Lung (tissue), 12 donors: ENCODE data around the gene ADD2. TPM values are rescaled to one million over a fixed set of nuclear protein-coding genes. Genes with fewer than 3 reads are reported as not detected.

Experiments used
- ATAC-seq: fragments of 200-7000 bp; cut with Tn5 transposase; one replicate; pipeline ENCODE4 v1.9.1; 2020; ENCODE audit warnings: moderate number of reproducible peaks; ENCODE audit not compliant: insufficient read depth, low FRiP score
- DNase-seq, 3 donors: peaks; one replicate each; pipeline ENCODE4 v3.0.0-alpha.2; 2013 to 2017
- H3K27ac ChIP-seq, 2 donors: one replicate each; pipeline ENCODE4 v1.5.1; 2013; ENCODE audit warnings: mild to moderate bottlenecking in 2 of 2, moderate library complexity in 2 of 2, control low read depth in 1 of 2, inconsistent platforms in 1 of 2, low read depth in 1 of 2, low read length in 1 of 2
- H3K27me3 ChIP-seq, 3 donors: one replicate each; pipeline ENCODE4 v1.5.1; 2013; ENCODE audit warnings: low read length in 2 of 3; ENCODE audit not compliant: control insufficient read depth in 3 of 3, insufficient read depth in 3 of 3
- H3K36me3 ChIP-seq, 4 donors: one replicate each; pipeline ENCODE4 v1.5.1; 2013; ENCODE audit warnings: low read length in 4 of 4, mild to moderate bottlenecking in 1 of 4, moderate library complexity in 1 of 4; ENCODE audit not compliant: control insufficient read depth in 4 of 4, insufficient read depth in 4 of 4
- H3K4me1 ChIP-seq, 5 donors: one replicate each; pipeline ENCODE4 v1.5.1; 2013; ENCODE audit warnings: low read length in 5 of 5, mild to moderate bottlenecking in 2 of 5, moderate library complexity in 1 of 5; ENCODE audit not compliant: control insufficient read depth in 5 of 5, insufficient read depth in 5 of 5
- H3K4me3 ChIP-seq: one replicate; pipeline ENCODE4 v1.5.1; 2013; ENCODE audit warnings: mild to moderate bottlenecking, control low read depth, moderate library complexity
- H3K9ac ChIP-seq, 2 donors: one replicate each; pipeline ENCODE4 v1.5.1; 2013; ENCODE audit warnings: low read length in 2 of 2, control low read depth in 1 of 2; ENCODE audit not compliant: insufficient read depth in 1 of 2
- H3K9me3 ChIP-seq, 4 donors: one replicate each; pipeline ENCODE4 v1.5.1; 2013; ENCODE audit warnings: low read length in 3 of 4, mild to moderate bottlenecking in 1 of 4, moderate library complexity in 1 of 4; ENCODE audit not compliant: control insufficient read depth in 4 of 4, insufficient read depth in 3 of 4
- CTCF ChIP-seq: IDR thresholded peaks from 2 replicates; pipeline ENCODE4 v1.5.1; 2012; ENCODE audit warnings: mild to moderate bottlenecking; ENCODE audit errors: control extremely low read depth, extremely low read depth
- WGBS, 2 donors: extraction: QIAGEN DNeasy Blood & Tissue Kit; methylation state at CpG; one replicate each; pipeline ENCODE4 v1.1.7; 2013; 5-methylcytosine and 5-hydroxymethylcytosine counted together
- polyA plus RNA-seq, 2 donors: library from polyadenylated mRNA; stranded (reverse); fragments of 200-250 nt; gene quantifications; one replicate each; pipeline ENCODE4 v1.2.1, GENCODE V29; 2013
- total RNA-seq, 2 donors: library from RNA; depleted of rRNA in 1 of 2; stranded (reverse); fragments of >200 nt in 1 of 2; gene quantifications; one replicate each; pipeline ENCODE4 v1.2.1, GENCODE V29; 2014 to 2021
- donor health status: control.
- donor health status: control.
- donor health status: Bipolar disorder and iron deficiency.
- donor health status: healthy.
- donor health status: DM: yes; HTN: yes; CAD: no.

The ADD2 gene
- total and polyA plus RNA-seq, 4 donors: 0.35 to 5.9 (median 1.8) TPM

GRCh38 chr2:70806620-70807019 is 38.6 kb upstream of the ADD2 start:
- Histone ChIP-seq H3K9me3 (peaks cover 0 to 2% (median 0%) of the 10 kb centered on the region in 4 donors), H3K27ac (no peak overlapping the region), H3K4me3 (no peak overlapping the region), H3K36me3 (no peaks in the 10 kb centered on the region), H3K9ac (no peak overlapping the region), H3K27me3 (peaks cover 0 to 2% (median 0%) of the 10 kb centered on the region in 3 donors), H3K4me1 (peaks cover 0 to 2% (median 0%) of the 10 kb centered on the region in 5 donors)
- no peak for TF ChIP-seq CTCF
- 68 to 74% methylated on average over 6 of the region's 6 CpGs for WGBS, 2 donors
- no peak for DNase-seq
- no peak for ATAC-seq

DNA sequence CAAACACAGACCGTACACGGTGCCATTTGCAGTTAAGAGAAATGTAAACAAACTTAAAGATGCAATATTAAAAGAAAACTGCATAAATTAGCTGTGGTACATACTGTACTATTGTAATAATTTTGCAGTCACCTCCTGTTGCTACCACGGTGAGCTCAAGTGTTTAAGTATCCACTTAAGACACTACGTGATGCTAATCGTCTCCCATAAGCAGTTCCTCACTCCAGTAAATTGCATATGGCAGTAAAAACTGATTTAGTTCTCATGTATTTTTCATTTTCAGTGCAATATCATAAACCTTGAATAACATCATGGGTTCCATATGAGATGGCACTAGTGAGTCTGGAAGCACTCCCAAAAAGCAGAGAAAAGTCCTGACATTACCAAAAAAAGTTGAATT is 38.0 kb upstream of the ADD2 start:
- 55 to 75% methylated on average over 5 of the region's 5 CpGs for WGBS, 2 donors
- no peak overlapping the region for H3K4me3 ChIP-seq
- peak in 1 of 3 donors; percentile 51 for DNase-seq
- H3K9ac ChIP-seq: no peak overlapping the region
- H3K27me3 ChIP-seq: peaks cover 0 to 2% (median 0%) of the 10 kb centered on the region in 3 donors
- H3K36me3 ChIP-seq: no peaks in the 10 kb centered on the region
- TF ChIP-seq CTCF: no peak
- no peak overlapping the region for H3K27ac ChIP-seq
- H3K9me3 ChIP-seq: peaks cover 0 to 4% (median 0%) of the 10 kb centered on the region in 4 donors
- ATAC-seq: no peak
- peaks cover 0 to 2% (median 0%) of the 10 kb centered on the region in 5 donors for H3K4me1 ChIP-seq

DNA sequence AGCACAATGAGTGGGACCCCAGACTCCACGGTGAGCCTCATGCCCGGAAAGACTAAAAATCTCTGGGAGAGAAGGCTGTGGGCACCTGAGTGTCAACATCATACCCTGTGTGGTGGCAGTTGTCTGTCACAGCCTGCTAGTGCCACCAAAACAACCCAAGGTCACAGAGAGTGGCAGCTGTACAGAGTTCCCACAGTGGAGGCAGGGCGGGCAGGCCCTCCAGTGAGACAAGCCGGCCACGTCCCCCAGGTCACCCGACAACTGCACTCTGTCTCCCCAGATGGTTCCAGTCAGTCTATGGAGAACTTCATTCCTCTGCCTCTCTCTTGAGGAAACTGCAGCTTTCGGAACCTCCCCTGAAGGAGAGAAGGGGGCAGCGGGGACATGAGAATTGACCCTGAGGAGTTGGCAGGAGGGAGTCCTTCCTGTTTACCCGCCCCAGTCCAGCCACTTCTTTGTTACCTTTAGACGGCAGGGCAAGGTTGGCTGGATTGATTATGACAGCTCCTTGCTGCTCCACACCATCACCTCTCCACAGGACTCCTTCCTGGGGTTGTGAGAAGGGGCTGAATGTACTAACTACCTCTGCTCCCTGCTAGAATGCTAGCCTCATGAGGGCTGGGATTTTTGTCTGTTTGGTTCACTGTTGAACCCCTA is 33.7 kb upstream of the ADD2 start:
- no peak overlapping the region for H3K9ac ChIP-seq
- ATAC-seq: no peak
- peaks cover 0 to 5% (median 0%) of the 10 kb centered on the region in 3 donors for H3K27me3 ChIP-seq
- H3K4me1 ChIP-seq: peaks cover 0 to 2% (median 0%) of the 10 kb centered on the region in 5 donors
- no peaks in the 10 kb centered on the region for H3K36me3 ChIP-seq
- TF ChIP-seq CTCF: no peak
- H3K27ac ChIP-seq: no peak overlapping the region
- peaks cover 0 to 13% (median 0%) of the 10 kb centered on the region in 4 donors for H3K9me3 ChIP-seq
- WGBS, 2 donors: 72 to 79% methylated on average over 10 of the region's 10 CpGs
- DNase-seq: no peak
- no peak overlapping the region for H3K4me3 ChIP-seq
